ENCODE data around the gene CYYR1.

DNA sequence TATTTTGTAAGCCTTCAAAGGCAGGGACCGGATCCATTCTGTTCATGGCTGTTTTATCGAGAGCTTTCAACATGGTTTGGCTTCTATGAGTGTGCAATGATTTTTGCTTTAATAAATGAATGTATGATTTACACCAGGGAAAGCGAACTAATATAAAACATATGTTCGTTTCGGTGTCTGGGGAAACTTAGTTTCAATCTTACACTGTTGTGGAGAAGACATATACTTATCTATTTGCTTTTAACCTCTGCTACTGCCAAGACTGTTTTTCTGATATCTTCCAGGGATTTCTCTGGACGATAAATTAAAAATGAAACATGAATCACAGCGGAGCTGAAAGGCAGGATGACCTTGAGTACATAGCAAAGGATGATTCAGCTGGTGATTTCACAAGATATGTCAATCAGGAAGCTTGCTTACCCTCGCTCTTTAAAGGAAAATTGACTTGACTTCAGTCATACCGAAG lies 14.7 kb upstream of the CYYR1 start:
- TF ChIP-seq, protein P1, sequence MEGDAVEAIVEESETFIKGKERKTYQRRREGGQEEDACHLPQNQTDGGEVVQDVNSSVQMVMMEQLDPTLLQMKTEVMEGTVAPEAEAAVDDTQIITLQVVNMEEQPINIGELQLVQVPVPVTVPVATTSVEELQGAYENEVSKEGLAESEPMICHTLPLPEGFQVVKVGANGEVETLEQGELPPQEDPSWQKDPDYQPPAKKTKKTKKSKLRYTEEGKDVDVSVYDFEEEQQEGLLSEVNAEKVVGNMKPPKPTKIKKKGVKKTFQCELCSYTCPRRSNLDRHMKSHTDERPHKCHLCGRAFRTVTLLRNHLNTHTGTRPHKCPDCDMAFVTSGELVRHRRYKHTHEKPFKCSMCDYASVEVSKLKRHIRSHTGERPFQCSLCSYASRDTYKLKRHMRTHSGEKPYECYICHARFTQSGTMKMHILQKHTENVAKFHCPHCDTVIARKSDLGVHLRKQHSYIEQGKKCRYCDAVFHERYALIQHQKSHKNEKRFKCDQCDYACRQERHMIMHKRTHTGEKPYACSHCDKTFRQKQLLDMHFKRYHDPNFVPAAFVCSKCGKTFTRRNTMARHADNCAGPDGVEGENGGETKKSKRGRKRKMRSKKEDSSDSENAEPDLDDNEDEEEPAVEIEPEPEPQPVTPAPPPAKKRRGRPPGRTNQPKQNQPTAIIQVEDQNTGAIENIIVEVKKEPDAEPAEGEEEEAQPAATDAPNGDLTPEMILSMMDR (IDR thresholded peaks at IDR 0.05; ENCODE audit: extremely low read depth in 1 of 2, insufficient read depth in 1 of 2, low read depth in 1 of 2, low read length in 2 of 2) = no peak
- TF ChIP-seq POLR2A (IDR thresholded peaks at IDR 0.05; ENCODE audit: low read depth, low read length) (no peak), POLR2AphosphoS5 (IDR thresholded peaks at IDR 0.05; ENCODE audit: insufficient read depth, low read depth, low read length) (no peak), EZH2 (IDR thresholded peaks at IDR 0.05; ENCODE audit: borderline replicate concordance, low read depth, low read length, severe bottlenecking) (no peak)

Measured in endothelial cell of umbilical vein (primary cell).